Activated T-helper 9 cell treated with anti-CD3 and anti-CD28 coated beads, Interleukin-2, amount 50 U/mL, for 16 hours (primary cell): ENCODE data around the gene NUDT19.
"Not testable (repeated sequence)": the region's sequence is repeated elsewhere in the genome, so short reads cannot be mapped to it uniquely, and the experiment has no call there.

Source experiments
- DNase-seq: peaks from one replicate; pipeline ENCODE4 v3.0.0-alpha.2; 2020; ENCODE audit warnings: low read depth

Gene NUDT19

DNA sequence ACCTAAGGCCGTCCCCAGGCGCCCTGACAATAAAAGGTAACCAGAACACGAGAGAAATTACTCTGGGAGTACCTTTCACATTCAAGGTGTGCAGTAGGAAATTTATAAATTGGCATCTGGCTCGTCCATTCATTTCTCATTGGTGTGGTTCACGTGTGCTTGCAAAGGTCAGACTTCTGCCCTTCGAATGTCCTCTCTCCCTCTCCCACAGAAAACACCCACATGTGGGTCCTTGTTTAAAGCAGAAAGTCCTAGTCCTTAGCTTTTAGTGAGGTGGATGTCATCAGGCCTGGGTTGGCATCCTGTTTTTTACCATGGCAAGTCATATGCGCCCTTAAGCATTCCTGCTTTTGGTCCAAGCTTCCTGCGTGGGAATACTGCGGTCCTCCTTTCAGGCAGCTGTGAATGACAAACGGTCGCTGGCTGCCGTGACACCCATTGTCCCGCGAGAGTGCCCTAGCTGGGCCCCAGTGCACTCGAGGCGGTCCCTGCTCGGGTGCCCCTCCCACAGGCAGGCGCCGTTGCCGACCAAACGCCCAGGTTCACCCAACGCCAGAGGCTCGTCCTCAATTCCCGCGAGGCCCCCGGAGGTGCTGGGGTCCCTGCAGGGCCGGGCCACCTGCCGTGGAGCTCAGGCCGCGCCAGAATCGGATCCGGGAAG is at the start of gene NUDT19:
NUDT19 (plus strand) TSS at position 531 of the 661 bp plus-strand sequence. CDS start 140 bp downstream, outside the sequence.
- peak; percentile 66 for DNase-seq

DNA sequence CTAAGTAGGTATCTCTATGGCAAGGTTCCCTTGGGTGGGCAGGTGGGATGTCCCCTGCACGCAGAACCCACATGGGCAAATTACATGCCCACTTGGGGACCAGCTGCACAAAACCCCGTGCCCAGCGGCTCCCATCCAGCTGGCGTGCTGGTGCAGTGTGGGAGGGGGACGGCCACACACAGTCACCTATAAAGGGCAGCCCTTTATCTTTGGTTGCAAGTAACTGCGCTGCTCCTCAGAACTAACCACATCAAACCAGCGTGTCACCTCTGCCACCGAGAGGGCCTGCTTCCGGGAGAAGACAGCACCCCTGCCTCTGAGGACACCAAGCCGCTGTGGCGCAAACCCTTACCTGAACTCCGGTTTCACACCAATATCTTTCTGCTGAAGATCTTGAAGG is 48.9 kb upstream of the NUDT19 start:
- peak; percentile 25 for DNase-seq

- DNase-seq: no peak
These were observed 45.1 kb upstream of the NUDT19 start for GRCh38 chr19:32646556-32646955.

- no peak for DNase-seq
These were observed 44.3 kb upstream of the NUDT19 start for GRCh38 chr19:32647361-32647760.

- DNase-seq: no peak
These were observed 41.9 kb upstream of the NUDT19 start for GRCh38 chr19:32649751-32650150.

- no peak for DNase-seq
These were observed 41.0 kb upstream of the NUDT19 start for GRCh38 chr19:32650671-32651070.

DNA sequence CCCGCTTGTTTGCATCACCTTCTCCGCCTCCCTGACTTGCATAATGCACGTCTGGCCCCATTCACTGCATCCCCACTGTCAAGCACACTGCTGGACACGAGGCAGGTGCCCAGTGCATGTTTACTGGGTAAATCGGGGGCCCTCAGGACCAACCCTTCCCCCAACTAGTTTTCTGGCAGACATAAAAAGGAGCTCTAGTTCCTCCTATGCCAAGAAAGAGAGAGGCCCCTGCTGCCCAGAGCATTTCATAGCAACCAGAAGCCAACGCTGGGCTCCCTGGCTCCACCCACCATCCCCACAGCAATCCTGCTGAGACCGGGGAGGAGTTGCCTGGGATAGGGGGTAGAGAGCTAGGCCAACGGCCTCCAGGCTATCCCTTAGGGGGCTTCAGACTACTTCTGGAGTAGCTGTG is 39.9 kb upstream of the NUDT19 start:
- no peak for DNase-seq

- not testable (repeated sequence) for DNase-seq
These were observed 39.3 kb upstream of the NUDT19 start for GRCh38 chr19:32652331-32652730.

DNA sequence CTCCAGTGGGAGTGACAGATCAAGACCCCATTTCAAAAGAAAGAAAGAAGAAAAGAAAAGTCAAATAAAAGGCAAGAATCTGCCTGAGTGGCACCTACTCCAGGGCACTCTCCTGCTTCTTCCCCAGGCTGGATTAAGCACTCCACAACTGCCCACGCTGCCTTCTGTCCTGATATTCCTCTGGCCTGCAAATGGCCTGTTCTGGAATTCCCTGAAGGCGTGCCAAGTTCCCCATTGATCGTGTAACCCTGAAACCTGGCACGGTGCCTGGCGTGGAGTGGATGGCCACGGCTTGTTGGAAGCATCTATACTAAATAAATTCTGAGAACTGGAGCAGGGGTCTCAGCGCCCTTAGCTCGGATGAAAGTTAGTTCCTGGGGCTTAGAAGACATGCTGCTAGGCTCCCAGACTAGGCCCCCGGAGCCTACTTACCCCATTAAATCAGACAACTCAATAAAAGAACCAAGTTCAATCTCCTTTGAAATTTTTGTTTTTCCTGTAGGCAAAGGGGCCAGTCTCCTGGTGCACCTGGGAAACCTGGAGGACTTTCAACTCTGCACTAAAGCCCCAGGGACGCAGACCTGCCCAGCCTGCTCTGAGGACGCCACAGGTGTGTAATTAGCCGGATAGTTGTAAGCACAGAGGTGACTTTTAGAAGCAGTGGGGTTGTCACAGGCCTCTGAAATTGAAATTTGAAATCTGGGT is 38.6 kb upstream of the NUDT19 start:
- no peak for DNase-seq

DNA sequence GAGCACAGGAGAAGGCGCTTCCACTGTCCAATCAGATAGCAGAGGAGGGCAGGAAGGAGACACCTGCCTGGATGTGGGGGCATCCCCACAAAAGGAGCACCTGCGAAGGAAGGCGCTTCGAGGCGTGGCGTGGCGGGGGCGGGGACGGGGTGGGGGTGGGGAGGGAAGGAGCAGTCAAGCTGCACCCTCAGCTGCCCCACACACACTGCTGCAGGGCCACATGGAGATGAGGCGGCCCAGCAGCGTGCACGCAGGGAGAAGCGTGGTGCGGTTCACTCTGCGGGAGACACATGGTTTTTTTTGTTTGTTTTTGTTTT is 38.1 kb upstream of the NUDT19 start:
- no peak for DNase-seq

- DNase-seq: not testable (repeated sequence)
These were observed 35.2 kb upstream of the NUDT19 start for GRCh38 chr19:32656379-32656778.

GRCh38 chr19:32658075-32658474 is 33.5 kb upstream of the NUDT19 start:
- no peak for DNase-seq

DNA sequence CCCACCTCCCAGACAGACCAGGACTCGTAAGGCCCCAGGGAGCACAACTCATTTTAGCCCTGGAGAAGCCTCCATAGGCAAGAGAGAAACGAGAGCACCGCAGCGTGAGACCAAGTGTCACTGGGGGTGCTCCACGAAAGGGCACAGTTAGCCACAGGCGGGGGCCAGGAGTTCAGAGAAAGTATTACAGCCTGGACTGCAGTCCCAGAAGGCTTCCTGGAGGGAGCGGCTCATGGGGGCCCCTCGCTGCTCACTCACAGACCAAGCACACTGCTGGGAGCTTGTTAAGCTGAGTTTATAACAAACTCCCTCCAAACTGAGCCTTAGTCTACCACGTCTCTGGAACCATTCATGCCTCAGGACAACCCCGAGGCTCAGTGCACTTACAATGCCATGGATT is 33.1 kb upstream of the NUDT19 start:
- no peak for DNase-seq

DNA sequence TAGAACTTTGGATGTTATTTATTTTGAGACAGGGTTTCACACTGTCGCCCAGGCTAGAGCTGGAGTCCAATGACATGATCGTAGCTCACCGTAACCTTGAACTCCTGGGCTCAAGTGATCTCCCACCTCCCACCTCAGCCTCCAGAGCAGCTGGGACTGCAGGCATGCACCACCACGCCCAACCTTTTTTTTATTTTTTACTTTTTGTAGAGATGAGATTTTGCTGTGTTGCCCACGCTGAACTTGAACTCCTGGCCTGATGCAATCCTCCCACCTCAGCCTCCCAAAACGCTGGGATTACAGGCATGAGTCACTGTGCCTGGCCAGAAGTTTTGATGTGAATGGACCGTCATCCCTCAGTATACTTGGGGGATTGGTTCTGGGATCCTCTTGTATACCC is 30.3 kb upstream of the NUDT19 start:
- no peak for DNase-seq

DNA sequence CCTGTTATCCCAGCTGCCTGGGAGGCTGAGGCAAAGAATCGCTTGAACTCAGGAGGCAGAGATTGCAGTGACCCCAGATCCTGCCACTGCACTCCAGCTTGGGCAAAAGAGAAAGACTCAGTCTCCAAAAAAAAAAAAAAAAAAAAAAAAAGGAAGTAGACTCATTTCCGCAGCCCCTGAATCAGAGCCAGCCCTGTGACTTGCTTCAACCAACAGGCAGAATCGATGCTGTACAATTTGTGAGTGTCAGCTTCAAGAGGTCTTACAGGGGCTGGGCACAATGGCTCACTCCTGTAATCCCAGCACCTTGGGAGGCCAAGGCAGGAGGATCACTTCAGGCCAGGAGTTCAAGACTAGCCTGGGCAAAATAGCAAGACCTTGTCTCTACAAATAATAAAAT is 29.4 kb upstream of the NUDT19 start:
- no peak for DNase-seq

GRCh38 chr19:32666084-32666483 is 25.5 kb upstream of the NUDT19 start:
- DNase-seq: no peak

- DNase-seq: no peak
These were observed 22.3 kb upstream of the NUDT19 start for GRCh38 chr19:32669310-32669709.

GRCh38 chr19:32671883-32672593 is 19.6 kb upstream of the NUDT19 start:
- no peak for DNase-seq

DNA sequence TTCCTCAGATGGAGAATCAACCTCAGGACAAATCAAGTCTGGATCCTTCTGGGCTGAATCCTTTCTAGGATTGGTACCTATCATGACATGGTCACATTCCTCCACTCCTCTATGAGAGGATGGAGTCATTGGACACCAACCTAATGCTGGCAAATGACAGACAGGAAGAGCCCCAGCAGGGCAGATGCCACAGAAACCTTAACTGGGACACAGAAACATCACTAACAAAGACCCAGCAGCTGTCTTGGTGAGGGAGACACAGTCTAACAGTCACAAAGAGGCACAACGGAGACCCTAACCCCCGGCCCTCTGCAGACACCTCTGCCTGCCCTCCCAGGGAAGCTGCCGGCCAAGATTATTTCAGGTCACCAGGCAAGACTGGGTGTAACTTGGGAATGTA is 18.8 kb upstream of the NUDT19 start:
- no peak for DNase-seq

DNA sequence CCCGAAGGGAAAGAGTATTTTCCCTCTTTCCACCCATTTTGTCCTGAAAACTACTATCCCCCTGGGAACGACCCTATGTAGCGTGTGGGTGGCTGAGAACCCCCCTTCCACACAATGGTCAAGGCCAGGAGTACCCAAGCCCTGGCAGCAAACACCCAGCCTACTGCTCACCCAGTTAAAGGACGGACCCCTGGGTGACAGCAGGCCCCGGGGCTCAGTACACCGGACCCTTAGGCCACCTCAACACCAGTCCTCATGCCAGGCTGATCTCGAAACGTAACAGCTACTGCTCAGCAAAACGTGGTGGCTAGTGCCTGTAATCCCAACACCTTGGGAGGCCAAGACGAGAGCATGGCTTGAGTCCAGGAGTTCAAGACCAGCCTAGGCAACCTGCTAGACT is 18.0 kb upstream of the NUDT19 start:
- no peak for DNase-seq

DNA sequence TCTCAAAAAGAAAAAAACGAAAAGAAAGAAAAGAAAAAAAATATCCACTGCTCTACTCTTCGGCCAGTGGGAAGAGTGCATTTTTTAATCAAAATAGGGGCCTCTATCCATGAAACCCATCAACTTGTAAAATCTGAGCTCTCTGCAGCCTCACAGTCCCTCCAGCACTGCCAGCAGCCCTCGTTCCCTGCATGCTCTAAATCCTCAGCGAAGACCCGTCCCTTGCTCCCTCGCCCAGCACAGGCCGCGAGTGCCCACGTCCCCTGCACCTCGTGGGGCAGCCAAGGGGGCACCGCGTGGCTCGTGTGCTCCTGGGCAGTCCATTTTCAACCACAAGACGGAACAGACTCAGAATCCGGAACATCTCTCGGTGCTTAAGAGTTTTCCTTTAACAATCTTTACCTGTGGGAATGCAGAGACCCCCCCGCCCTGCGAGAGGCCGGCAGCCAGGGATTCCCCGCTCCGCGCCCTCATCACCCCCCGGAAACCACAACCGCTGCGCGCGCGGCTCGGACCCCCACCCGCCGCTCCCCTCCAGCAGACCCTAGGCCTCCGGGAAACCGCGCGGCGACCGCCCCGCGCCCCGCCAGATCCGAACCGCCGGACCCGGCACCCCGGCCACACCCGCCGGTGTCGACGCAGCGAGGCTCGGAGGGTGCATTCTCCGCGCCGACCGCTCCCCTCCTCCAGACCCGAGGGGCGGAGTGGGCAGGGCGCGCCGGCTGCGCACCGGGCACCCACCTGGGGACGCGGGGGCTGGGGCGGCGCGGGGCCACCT is 17.3 kb upstream of the NUDT19 start:
- DNase-seq: peak; percentile 12

- DNase-seq: peak; percentile 97
These were observed 16.5 kb upstream of the NUDT19 start, which contains the start of gene ANKRD27 for GRCh38 chr19:32674931-32675719. Gene ANKRD27 (minus strand): TSS chr19:32675180. CDS start chr19:32659015, 16,165 bp downstream.
